ENCODE measurements around the gene DYNLL2. TPM values are rescaled to one million over a fixed set of nuclear protein-coding genes. Genes with fewer than 3 reads are reported as not detected.
A peak's percentile ranks its signal among the peaks of the same experiment; 100 is the strongest.

The DYNLL2 gene
- polyA plus RNA-seq, 1 experiment: 13.1 TPM

DNA sequence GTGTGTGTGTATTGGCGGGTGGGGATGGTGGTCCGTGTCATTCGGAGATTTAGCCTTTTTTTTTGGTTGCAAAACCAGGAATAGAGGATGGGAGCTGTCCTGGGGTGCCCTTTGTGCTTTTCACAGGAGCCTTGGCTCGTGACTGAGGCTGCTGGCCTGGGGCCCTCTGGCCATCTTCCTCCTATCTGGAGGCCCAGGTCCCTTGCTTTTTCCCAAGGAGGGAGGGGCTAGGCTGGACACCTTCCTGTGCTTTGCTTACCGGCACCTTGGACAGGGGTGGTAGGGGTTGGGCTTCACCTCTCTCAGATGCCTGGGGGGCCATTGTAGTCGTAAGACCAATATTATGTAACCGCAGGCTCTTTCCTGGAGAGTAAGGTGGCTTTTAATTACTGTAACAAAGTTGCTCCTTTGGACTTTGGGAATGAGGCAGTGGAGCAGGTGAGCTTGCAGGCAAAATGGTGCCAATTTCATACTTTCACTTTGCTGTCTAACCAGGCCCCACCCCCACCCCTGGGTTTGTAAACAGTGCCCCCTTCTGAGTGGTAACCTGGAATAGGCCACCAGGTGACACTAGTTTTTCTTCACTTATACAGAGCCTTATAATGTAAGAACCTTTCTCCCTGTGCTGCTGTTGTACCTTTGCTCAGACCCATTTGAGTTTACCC lies 1.2 kb downstream of the DYNLL2 start:
- ChIA-PET CTCF (no interaction called here), POLR2A (no interaction called here)
- H3K4me3 ChIP-seq (ENCODE audit: low read depth, low read length): peak overlapping the region; percentile 98
- H3K36me3 ChIP-seq (ENCODE audit: control insufficient read depth, insufficient read depth, low read length): peaks cover 9% of the 10 kb centered on the region
- TF ChIP-seq, protein P1, sequence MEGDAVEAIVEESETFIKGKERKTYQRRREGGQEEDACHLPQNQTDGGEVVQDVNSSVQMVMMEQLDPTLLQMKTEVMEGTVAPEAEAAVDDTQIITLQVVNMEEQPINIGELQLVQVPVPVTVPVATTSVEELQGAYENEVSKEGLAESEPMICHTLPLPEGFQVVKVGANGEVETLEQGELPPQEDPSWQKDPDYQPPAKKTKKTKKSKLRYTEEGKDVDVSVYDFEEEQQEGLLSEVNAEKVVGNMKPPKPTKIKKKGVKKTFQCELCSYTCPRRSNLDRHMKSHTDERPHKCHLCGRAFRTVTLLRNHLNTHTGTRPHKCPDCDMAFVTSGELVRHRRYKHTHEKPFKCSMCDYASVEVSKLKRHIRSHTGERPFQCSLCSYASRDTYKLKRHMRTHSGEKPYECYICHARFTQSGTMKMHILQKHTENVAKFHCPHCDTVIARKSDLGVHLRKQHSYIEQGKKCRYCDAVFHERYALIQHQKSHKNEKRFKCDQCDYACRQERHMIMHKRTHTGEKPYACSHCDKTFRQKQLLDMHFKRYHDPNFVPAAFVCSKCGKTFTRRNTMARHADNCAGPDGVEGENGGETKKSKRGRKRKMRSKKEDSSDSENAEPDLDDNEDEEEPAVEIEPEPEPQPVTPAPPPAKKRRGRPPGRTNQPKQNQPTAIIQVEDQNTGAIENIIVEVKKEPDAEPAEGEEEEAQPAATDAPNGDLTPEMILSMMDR (IDR thresholded peaks at IDR 0.05; ENCODE audit: insufficient read depth, low read depth, low read length): 0 out of 2 replicates have a peak, but pooled peaks have one; percentile 23
- no peak for DNase-seq (ENCODE audit: low read depth)
- no peaks in the 10 kb centered on the region; the same call in none of the 2 replicates for H3K27me3 ChIP-seq (ENCODE audit: control insufficient read depth, insufficient read depth, low read length)

DNA sequence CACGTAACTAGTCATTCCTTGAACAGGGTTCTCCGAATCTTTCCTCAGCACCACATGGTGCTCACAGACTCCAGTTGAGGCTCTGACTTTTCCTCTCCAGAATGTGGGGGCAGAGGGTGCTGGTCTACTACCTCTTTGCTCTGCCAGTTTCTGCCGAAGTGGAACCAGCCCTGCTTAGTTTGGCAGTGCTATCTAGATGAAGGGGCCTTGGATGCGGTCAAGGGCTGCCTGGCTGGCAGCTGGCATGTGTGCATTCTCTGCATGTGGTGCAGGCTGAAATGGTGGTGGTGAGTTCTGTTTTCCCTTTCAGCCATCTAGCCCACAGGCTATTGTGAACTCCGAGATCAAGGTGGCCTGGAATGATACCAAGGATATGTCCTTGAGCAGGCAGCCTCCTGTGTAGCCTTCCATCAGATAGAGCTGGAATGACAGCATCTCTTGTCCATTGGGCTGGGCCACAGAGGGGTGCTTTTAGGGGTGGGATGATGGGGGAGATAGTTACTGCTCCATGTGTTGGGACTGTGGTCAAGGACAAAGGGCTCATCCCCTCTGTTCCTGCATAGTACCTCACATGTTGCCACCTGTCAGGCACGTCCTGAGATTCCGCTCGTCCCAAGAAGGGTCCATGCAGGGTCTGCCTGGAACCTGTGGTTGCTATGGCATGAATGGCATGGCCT lies 2.0 kb downstream of the DYNLL2 start:
- Histone ChIP-seq H3K27me3 (ENCODE audit: control insufficient read depth, insufficient read depth, low read length) (no peaks in the 10 kb centered on the region; the same call in 1 of the 2 replicates), H3K36me3 (ENCODE audit: control insufficient read depth, insufficient read depth, low read length) (peaks cover 13% of the 10 kb centered on the region), H3K4me3 (ENCODE audit: low read depth, low read length) (peak overlapping the region; percentile 98)
- no peak for DNase-seq (ENCODE audit: low read depth)
- ChIA-PET CTCF (interaction anchor here (2.5 kb wide), 1 partner anchor 27 kb away, joined by 6 read pairs; no protein-coding TSS in a partner anchor), POLR2A (no interaction called here)
- TF ChIP-seq, protein P1 (IDR thresholded peaks at IDR 0.05; ENCODE audit: insufficient read depth, low read depth, low read length): no peak

DNA sequence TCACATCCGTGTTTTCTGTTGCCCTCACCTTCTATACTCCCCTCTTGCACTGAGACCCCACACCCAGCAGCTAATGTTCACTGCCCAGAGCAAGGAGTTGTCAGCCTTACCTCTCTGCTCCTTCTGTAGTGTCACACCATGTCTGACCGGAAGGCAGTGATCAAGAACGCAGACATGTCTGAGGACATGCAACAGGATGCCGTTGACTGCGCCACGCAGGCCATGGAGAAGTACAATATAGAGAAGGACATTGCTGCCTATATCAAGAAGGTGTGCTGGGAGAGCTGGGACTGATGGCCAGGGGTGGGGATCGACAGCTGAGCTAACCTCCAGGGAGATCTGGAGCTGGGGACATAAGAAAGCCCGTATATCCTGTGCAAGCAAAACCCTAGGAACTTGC lies 3.7 kb downstream of the DYNLL2 start:
- no peak overlapping the region for H3K4me3 ChIP-seq (ENCODE audit: low read depth, low read length)
- H3K27me3 ChIP-seq (ENCODE audit: control insufficient read depth, insufficient read depth, low read length): no peaks in the 10 kb centered on the region
- ChIA-PET POLR2A (no interaction called here), CTCF (interaction anchor here (0.7 to 2.5 kb wide), 4 partner anchors 15 to 93 kb away, joined by 3 to 6 read pairs (median 4); no protein-coding TSS in a partner anchor)
- H3K36me3 ChIP-seq (ENCODE audit: control insufficient read depth, insufficient read depth, low read length): peaks cover 25% of the 10 kb centered on the region
- TF ChIP-seq, protein P1 (IDR thresholded peaks at IDR 0.05; ENCODE audit: insufficient read depth, low read depth, low read length): no peak
- DNase-seq (ENCODE audit: low read depth): no peak

DNA sequence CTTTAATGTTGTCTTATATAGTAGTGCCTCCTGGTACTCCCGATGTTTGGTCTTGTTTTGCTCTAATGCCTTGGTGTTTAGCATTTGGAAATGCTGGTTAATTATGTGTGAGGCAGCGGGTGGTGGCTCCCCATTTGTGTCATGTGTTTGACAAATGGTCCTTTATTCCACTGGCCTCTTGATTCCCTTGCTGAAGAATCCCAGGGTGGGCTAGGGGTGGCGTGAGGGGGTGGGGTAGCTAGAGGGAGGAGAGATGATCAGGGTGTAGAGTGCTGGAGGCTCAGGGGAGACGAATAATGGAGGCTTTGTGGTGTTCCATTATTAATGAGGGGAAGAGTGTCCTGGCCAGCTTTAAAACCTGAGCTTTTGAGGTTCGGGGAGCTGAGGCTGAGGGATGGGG lies 5.4 kb downstream of the DYNLL2 start:
- H3K36me3 ChIP-seq (ENCODE audit: control insufficient read depth, insufficient read depth, low read length): peaks cover 35% of the 10 kb centered on the region
- CTCF ChIA-PET: interaction anchor here (0.9 to 1.6 kb wide), 2 partner anchors 9 to 255 kb away, joined by 5 read pairs; no protein-coding TSS in a partner anchor
- H3K27me3 ChIP-seq (ENCODE audit: control insufficient read depth, insufficient read depth, low read length): no peaks in the 10 kb centered on the region
- TF ChIP-seq, protein P1 (IDR thresholded peaks at IDR 0.05; ENCODE audit: insufficient read depth, low read depth, low read length): no peak
- POLR2A ChIA-PET: no interaction called here
- DNase-seq (ENCODE audit: low read depth): no peak
- no peak overlapping the region for H3K4me3 ChIP-seq (ENCODE audit: low read depth, low read length)

DNA sequence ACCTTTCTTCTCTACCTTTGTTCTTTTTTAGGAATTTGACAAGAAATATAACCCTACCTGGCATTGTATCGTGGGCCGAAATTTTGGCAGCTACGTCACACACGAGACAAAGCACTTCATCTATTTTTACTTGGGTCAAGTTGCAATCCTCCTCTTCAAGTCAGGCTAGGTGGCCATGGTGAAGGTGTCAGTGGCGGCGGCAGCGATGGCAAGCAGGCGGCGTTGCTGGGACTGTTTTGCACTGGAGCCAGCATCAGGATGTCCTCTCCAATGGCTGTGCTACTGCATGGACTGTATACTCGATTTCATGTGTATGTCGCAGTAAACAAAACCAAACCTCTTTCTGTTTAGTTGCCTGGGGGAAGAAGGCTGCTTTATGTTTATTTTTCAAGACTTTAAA lies 5.9 kb downstream of the DYNLL2 start:
- Histone ChIP-seq H3K36me3 (ENCODE audit: control insufficient read depth, insufficient read depth, low read length) (peaks cover 36% of the 10 kb centered on the region), H3K4me3 (ENCODE audit: low read depth, low read length) (no peak overlapping the region), H3K27me3 (ENCODE audit: control insufficient read depth, insufficient read depth, low read length) (no peaks in the 10 kb centered on the region)
- TF ChIP-seq, protein P1 (IDR thresholded peaks at IDR 0.05; ENCODE audit: insufficient read depth, low read depth, low read length): no peak
- ChIA-PET CTCF (interaction anchor here (0.9 to 1.6 kb wide), 2 partner anchors 8 to 256 kb away, joined by 5 read pairs; no protein-coding TSS in a partner anchor), POLR2A (no interaction called here)
- no peak for DNase-seq (ENCODE audit: low read depth)

Measured in BJ (cell line).